Measurements from ENCODE around the gene EMILIN2. TPM values are rescaled to one million over a fixed set of nuclear protein-coding genes. Genes with fewer than 3 reads are reported as not detected.
A peak's percentile ranks its signal among the peaks of the same experiment; 100 is the strongest.
"Not testable (repeated sequence)": the region's sequence is repeated elsewhere in the genome, so short reads cannot be mapped to it uniquely, and the experiment has no call there.

Gene EMILIN2
- total RNA-seq, 2 experiments from 2014 or later: 17.3 to 19.4 TPM

- intact Hi-C loops (cut with micrococcal nuclease): no loop called here
- POLR2A ChIA-PET: no interaction called here
- Mint-ChIP-seq H3K27ac (no peak overlapping the region), H3K4me1 (ENCODE audit: low read depth) (peaks cover 8% of the 10 kb centered on the region), H3K4me3 (no peak overlapping the region), H3K36me3 (ENCODE audit: low read depth) (no peaks in the 10 kb centered on the region), H3K27me3 (peaks cover 6% of the 10 kb centered on the region), H3K9me3 (no peaks in the 10 kb centered on the region)
- ATAC-seq (peak; percentile 39), DNase-seq (peak; percentile 10)
- no peak for TF ChIP-seq CTCF (IDR thresholded peaks at IDR 0.05)
- CTCF ChIA-PET: interaction anchor here (0.5 to 1.1 kb wide), 2 partner anchors 17 to 292 kb away, joined by 3 read pairs; no protein-coding TSS in a partner anchor
These were observed 8.9 kb downstream of the EMILIN2 start for GRCh38 chr18:2855560-2856350.

- DNase-seq: no peak
- ChIA-PET CTCF (interaction anchor here (1.1 kb wide), 1 partner anchor 16 kb away, joined by 3 read pairs; no protein-coding TSS in a partner anchor), POLR2A (interaction anchor here (1.0 kb wide), 1 partner anchor 9 kb away, joined by 4 read pairs; no protein-coding TSS in a partner anchor)
- H3K4me3 Mint-ChIP-seq: no peak overlapping the region
- ATAC-seq: peak; percentile 24
- no peak overlapping the region for H3K27ac Mint-ChIP-seq
- H3K9me3 Mint-ChIP-seq: no peaks in the 10 kb centered on the region
- TF ChIP-seq CTCF (IDR thresholded peaks at IDR 0.05): no peak
- peaks cover 4% of the 10 kb centered on the region for H3K27me3 Mint-ChIP-seq
- intact Hi-C loops (cut with micrococcal nuclease): no loop called here
- H3K36me3 Mint-ChIP-seq (ENCODE audit: low read depth): no peaks in the 10 kb centered on the region
- peaks cover 5% of the 10 kb centered on the region for H3K4me1 Mint-ChIP-seq (ENCODE audit: low read depth)
These were observed 9.9 kb downstream of the EMILIN2 start for GRCh38 chr18:2856547-2857170.

- Mint-ChIP-seq H3K4me3 (no peak overlapping the region), H3K9me3 (no peaks in the 10 kb centered on the region), H3K27ac (no peak overlapping the region), H3K4me1 (ENCODE audit: low read depth) (peaks cover 5% of the 10 kb centered on the region), H3K27me3 (peaks cover 4% of the 10 kb centered on the region), H3K36me3 (ENCODE audit: low read depth) (no peaks in the 10 kb centered on the region)
- intact Hi-C loops (cut with micrococcal nuclease): no loop called here
- POLR2A ChIA-PET: interaction anchor here (1.0 kb wide), 1 partner anchor 9 kb away, joined by 4 read pairs; no protein-coding TSS in a partner anchor
- TF ChIP-seq CTCF (IDR thresholded peaks at IDR 0.05): no peak
- CTCF ChIA-PET: interaction anchor here (0.9 kb wide), 1 partner anchor 14 kb away, joined by 3 read pairs; no protein-coding TSS in a partner anchor
- ATAC-seq (no peak), DNase-seq (no peak)
These were observed 10.8 kb downstream of the EMILIN2 start for GRCh38 chr18:2857491-2858131.

GRCh38 chr18:2860397-2860796 lies 13.6 kb downstream of the EMILIN2 start:
- ATAC-seq; H3K4me3 Mint-ChIP-seq; H3K4me1 Mint-ChIP-seq (ENCODE audit: low read depth); DNase-seq; H3K9me3 Mint-ChIP-seq; POLR2A ChIA-PET; H3K36me3 Mint-ChIP-seq (ENCODE audit: low read depth); CTCF ChIA-PET; H3K27me3 Mint-ChIP-seq; intact Hi-C loops (cut with micrococcal nuclease); H3K27ac Mint-ChIP-seq: not testable (repeated sequence)

GRCh38 chr18:2863997-2864396 lies 17.2 kb downstream of the EMILIN2 start:
- H3K4me3 Mint-ChIP-seq; ATAC-seq; H3K27ac Mint-ChIP-seq; intact Hi-C loops (cut with micrococcal nuclease); CTCF ChIA-PET; DNase-seq; POLR2A ChIA-PET; H3K27me3 Mint-ChIP-seq; H3K4me1 Mint-ChIP-seq (ENCODE audit: low read depth); H3K36me3 Mint-ChIP-seq (ENCODE audit: low read depth); H3K9me3 Mint-ChIP-seq: not testable (repeated sequence)

GRCh38 chr18:2866465-2866864 lies 19.7 kb downstream of the EMILIN2 start:
- DNase-seq; H3K4me3 Mint-ChIP-seq; H3K9me3 Mint-ChIP-seq; H3K36me3 Mint-ChIP-seq (ENCODE audit: low read depth); H3K27me3 Mint-ChIP-seq; H3K27ac Mint-ChIP-seq; intact Hi-C loops (cut with micrococcal nuclease); POLR2A ChIA-PET; H3K4me1 Mint-ChIP-seq (ENCODE audit: low read depth); CTCF ChIA-PET; ATAC-seq: not testable (repeated sequence)
